Measurements from ENCODE around the gene VWA5A. TPM values are rescaled to one million over a fixed set of nuclear protein-coding genes. Genes with fewer than 3 reads are reported as not detected.

VWA5A gene
- total and polyA plus RNA-seq, 9 of the 15 experiments (the other 6 are each of a cell fraction or from before 2014, with no cell fraction given): 4.6 to 19.7 (median 6.9) TPM

DNA sequence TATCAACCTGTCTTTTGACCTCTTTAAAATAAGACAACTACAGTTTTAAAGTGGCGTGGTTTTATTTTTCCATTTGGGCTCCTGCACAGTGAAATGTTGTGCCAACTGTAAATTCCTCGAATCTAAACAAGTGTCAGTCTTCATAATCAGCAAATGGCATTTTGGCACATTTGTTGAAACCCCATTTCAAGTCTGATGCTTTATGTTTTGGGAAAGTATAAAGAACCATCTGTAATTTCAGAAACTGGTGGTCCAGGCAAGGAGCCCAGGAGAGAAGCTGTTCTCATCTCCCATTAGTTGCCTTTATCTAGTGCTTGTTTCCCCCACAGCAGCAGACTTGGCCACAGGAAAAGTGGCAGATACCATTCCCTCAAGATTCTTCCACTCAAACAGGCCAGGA is 32.7 kb downstream of the VWA5A start (continued):
- TF ChIP-seq, protein P1, sequence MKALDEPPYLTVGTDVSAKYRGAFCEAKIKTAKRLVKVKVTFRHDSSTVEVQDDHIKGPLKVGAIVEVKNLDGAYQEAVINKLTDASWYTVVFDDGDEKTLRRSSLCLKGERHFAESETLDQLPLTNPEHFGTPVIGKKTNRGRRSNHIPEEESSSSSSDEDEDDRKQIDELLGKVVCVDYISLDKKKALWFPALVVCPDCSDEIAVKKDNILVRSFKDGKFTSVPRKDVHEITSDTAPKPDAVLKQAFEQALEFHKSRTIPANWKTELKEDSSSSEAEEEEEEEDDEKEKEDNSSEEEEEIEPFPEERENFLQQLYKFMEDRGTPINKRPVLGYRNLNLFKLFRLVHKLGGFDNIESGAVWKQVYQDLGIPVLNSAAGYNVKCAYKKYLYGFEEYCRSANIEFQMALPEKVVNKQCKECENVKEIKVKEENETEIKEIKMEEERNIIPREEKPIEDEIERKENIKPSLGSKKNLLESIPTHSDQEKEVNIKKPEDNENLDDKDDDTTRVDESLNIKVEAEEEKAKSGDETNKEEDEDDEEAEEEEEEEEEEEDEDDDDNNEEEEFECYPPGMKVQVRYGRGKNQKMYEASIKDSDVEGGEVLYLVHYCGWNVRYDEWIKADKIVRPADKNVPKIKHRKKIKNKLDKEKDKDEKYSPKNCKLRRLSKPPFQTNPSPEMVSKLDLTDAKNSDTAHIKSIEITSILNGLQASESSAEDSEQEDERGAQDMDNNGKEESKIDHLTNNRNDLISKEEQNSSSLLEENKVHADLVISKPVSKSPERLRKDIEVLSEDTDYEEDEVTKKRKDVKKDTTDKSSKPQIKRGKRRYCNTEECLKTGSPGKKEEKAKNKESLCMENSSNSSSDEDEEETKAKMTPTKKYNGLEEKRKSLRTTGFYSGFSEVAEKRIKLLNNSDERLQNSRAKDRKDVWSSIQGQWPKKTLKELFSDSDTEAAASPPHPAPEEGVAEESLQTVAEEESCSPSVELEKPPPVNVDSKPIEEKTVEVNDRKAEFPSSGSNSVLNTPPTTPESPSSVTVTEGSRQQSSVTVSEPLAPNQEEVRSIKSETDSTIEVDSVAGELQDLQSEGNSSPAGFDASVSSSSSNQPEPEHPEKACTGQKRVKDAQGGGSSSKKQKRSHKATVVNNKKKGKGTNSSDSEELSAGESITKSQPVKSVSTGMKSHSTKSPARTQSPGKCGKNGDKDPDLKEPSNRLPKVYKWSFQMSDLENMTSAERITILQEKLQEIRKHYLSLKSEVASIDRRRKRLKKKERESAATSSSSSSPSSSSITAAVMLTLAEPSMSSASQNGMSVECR (CRISPR knock-in tag; IDR thresholded peaks at IDR 0.05): no peak
- TF ChIP-seq ZNF277 (CRISPR knock-in tag; IDR thresholded peaks at IDR 0.05; ENCODE audit: borderline replicate concordance) (no peak), ELF4 (CRISPR knock-in tag; IDR thresholded peaks at IDR 0.05) (no peak), DMBX1 (CRISPR knock-in tag; IDR thresholded peaks at IDR 0.05; ENCODE audit: borderline replicate concordance) (no peak), MXI1 (IDR thresholded peaks at IDR 0.05; ENCODE audit: low read depth, low read length) (no peak)

Measured in K562 (cell line).